Stimulated activated CD4-positive, alpha-beta T cell treated with anti-CD3 and anti-CD28 coated beads, Interleukin-12 subunit alpha, Interleukin-12 subunit beta, amount 100 ng/mL, for 4 hours (primary cell): ENCODE results near the gene GAR1.
"Not testable (repeated sequence)": the region's sequence is repeated elsewhere in the genome, so short reads cannot be mapped to it uniquely, and the experiment has no call there.

Experiments
- DNase-seq: peaks from one replicate; pipeline ENCODE4 v3.0.0-alpha.2; 2020

Gene GAR1

DNA sequence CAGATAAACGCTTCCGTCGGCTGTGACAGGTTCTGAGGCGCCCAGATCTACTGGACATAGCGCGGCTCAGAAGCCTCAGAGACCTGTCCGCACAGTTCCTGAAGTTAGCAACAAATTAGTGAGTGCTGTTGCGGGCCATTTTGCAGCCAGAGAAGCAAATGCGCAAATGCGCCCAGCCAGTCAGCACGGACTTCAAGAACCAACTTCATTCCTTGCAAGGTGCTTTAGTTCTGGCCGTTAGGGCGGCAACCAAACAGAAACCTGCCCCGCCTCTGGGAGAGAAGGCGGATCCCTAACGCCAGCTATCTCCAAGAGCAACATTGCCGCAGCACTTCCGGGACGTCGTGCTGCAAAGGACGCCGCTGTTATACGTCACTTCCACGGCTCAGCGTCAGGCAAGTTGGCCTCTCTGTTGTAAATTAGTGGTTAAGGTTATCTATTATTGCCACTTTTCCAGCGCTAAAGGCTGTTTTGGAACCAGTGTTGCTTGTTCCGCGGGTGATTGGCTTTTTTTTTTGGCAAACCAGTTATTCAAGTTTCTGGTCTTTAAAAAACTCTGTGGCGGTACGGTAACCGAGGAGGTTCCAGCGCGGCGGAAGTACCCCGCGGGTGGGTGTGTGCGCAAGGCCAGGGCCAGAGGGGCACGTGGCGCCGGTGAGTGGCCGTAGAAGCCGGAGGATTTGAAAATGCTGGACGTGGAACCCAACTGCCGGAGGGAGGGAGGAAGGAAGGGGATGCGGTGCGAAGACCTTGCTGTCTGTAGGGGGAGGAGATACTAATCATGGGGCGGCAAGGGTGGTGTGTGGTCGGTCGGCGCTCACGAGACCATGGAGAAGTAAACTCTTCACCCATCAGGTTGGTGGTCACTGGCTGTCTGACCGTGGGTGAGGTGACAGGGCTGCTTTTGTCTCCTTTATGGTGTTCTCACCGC, at the start of gene GAR1:
GAR1 (plus strand) TSS at position 612 of the 931 bp plus-strand sequence. CDS start 403 bp downstream, outside the sequence.
- peak; percentile 78 for DNase-seq

DNA sequence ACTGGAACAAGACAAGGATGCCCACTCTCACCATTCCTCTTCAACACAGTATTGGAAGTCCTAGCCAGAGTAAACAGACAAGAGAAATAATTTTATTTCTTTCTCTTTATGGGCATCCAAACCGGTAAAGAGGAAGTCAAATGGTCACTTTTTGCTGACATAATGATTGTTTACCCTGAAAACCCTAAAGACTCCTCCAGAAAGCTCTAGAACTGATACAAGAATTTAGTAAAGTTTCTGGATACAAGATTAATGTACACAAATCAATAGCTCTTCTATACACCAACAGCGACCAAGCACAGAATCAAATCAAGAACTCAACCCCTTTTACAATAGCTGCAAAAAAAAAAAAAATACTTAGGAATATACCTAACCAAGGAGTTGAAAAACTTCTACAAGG, 33.5 kb upstream of the GAR1 start:
- DNase-seq, result not testable (repeated sequence)

DNA sequence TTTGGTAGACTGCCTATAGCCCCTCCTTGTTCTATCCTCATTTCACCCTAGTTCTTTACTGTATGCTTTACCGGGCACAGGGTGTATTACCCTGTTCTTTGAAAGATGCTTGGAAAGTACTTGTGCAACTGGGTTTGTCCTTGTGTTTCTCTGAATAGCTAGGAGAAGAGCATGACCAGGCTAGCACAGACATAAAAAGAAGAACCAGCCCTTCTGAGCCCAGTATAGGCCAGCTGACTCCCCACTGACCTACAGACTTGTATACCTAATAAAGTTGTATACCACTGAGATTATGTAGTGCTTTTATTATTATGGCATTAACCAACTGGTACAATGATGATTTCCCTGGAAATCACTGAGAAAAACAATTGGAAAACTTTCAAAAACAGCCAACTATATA, 28.7 kb upstream of the GAR1 start:
- no peak for DNase-seq

DNA sequence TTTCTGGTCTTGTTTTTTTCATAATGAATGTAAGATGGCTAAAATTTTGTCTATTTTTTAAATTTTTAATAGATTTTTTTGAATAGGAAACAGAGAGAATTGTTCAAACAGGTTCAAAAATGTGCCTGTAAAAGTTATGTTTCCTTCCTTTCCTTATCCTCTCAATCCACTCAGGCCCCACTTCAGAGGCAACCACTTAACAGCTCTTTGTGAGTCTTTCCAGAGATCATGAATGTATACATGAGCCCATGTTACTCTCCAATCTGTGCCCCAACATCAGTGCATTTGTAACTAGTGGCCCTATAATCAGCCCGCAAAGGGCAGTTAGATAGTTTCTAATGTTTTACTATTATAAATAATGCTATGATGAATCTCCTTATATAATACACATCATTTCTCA, 27.8 kb upstream of the GAR1 start:
- DNase-seq, result no peak

DNA sequence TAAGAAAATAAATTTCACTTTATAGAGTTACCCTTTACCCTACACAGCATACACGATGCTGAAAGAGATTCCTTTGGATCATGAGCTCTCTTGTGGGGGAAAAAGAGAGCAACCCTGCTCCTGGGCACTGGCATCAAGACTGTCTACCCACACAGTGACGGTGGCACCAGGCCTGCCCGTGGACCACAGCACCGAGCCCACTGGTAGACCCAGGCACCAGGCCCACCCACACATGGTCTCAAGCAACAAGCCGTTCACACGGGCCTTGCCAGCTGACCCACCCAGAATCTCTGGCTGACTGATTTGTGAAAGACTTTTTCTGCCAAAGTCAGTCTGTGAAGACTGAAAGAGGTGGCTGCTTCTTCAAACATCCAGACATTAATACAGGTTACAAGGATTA, 20.5 kb upstream of the GAR1 start:
- DNase-seq, result no peak

DNA sequence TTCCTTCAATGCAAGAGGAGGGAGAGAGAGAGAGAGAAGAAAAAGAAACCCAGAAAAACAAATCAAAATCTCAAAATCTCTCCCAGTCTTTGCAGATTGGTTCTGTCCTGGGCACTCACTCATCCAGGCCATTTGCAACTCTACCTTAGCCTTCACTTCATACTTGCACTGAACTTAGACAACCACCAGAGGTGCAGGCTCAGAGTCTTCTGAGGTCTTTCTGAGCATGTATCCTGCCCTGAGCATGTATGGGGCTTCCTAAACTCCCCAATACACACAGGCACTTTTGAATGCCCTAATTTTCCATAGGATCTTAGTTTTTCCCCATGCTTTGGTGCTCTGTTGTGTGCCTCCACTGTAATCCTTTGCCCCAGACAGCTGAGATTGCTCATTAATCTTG, 16.7 kb upstream of the GAR1 start:
- no peak for DNase-seq

DNA sequence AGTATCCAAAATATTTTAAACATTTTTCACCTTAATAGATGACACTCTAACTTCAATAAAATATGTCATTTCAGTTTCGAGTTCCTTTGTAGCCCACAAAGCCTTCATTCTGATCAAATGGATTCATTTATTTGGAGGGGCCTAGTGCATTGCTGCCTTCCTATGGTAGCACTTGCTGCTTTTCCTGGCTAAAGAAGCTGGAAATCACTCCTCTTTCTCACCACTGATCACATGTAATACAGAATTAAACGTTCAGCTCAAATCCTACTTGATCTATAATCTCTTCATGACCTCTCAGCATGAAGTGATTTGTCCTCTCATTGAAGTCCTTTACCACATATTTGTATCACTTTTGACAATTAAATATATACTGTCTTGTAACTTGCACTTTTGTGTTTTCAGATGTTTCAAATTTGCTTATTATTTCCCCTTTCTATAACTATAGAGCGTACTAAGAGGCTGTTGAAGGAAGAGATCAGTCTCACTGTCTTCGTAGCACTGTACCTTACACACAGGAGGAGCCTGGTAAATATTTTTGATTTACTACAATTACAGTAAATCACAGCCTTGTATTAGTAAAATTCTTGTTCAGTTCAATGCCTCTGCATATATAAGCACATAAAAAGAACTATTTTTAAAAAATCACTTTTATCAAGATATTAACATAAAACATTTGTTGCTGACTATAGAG, 14.3 kb upstream of the GAR1 start:
- no peak for DNase-seq

DNA sequence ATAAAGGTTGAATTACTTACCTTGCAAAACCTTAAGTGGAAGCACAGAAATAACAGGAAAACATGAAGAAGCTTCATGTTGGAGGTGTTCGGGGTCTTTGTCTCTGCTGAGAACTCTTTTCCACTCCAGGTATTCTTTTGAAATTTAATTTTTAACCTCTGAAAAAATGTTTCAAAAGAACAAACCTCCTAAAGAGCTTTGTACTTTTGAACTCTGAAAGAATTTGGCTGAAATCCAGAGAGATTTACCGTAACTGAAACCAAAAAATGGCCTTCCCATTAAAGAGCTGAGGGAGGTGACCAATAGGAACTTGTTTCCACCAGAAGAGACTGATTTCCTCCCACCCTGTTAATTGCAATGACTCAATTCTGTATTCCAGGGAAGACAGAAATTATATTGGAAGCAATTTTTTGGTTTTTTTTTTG, 13.7 kb upstream of the GAR1 start, which contains the start of gene CFI:
CFI (minus strand) TSS at position 105 of the 425 bp plus-strand sequence; CDS start at position 77, 28 bp downstream.
- no peak for DNase-seq

DNA sequence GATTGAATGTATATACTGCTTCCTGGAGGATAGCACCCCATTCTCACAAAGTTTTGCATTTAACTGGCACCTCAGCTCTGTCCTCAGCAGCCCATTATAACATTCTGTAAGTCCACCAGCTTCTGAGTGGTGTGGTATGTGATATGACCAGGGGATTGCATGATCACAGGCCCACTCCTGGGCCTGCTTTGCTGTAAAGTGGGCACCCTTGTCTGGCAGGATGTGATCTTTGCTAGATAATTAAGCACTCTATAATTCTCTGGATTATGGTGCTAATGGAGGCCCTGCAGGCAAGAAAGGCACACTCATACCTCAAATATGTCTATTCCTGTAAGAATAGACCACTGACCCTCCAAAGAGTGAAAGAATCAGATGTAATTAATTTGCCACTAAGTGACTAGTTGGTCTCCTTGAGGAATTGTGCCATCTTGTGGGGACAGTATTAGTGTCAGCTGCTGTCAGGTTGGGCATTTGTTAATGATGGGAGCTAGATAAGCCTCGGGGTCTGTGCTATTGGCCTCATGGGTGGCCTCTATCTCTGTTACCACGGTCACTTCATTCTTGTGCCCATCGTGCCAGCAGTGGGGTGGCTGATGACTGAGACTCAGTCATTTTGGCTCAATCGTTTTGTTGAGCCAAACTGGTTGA, 11.5 kb upstream of the GAR1 start:
- DNase-seq, result no peak

DNA sequence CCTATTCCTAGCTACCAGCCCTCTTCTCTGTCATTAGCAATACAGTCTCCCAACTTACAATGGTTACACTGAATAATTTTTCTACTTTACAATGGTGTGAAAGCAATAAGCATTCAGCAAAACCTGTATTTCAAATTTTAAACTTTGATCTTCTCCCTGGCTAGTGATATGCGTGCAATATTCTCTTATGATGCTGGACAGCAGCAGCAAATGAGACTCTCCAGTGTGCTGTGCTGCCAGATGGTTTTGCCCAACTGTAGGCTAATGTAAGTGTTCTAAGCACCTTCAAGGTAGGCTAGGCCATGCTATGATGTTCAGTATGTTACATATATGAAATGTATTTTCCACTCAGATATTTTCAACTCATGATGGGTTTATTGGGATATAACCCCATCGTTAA, 5.9 kb upstream of the GAR1 start:
- no peak for DNase-seq

DNA sequence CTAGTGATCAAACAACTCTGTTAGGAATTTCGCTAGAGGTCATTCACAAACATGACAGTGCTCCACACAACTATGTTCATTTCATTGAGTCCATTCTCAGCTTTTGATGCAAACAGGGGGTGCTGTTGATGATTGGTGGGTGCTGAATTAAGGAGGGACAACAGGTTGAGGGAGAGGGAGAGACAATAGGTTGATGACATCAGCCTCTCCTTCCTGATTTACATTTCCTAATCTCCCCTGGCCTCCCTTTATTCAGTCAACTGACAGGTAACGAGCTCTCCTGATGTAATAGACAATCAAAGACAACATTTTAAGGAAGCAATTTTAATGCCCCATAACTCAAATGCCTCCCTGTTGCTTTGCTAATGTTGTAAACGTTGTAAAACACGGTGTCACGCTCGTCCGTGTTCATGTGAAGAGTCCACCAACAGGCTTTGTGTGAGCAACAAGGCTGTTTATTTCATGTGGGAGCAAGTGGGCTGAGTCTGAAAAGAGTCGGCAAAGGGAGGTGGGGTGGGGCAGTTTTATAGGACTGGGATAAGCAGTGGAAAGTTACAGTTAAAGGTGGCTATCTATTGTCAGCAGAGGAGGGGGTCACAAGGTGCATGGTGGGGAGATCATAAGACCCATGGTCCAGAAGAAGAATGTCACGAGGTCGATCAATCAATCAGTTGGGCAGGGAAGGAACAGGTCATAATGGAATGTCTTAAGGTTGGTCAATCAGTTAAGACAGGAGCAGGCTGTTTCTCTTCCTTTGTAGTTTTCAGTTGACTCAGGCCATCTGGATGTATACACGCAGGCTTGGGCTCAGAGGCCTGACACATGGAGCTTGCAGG, 4.8 kb upstream of the GAR1 start:
- no peak for DNase-seq

DNA sequence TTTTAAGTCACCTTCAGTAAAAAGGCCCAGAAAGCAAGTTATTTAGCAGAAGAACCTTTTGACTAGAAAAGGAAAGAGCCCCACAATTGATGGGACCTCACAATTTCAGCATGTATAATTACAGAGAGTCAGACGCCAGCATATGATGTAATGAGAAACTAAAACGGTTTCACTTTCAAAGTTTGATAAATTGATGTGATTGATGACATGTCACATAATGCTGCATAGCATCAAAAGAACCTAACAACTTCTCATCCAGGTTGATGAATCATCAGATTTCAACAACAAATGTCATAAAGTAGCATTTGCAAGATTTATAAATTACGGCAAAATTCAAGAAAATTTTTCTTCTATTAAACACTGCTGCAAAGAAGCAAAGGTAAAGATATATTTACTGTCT, 3.9 kb upstream of the GAR1 start:
- no peak for DNase-seq

DNA sequence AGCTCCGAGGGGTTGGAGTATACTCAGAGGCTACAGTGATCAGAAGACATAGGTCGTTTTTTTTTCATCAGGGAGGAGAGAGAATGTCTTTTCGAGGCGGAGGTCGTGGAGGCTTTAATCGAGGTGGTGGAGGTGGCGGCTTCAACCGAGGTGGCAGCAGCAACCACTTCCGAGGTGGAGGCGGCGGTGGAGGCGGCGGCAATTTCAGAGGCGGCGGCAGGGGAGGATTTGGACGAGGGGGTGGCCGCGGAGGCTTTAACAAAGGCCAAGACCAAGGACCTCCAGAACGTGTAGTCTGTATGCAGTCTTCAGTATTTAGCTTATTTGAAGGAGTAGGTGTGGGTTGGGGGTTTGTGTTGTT, 500 bp downstream of the GAR1 start:
- DNase-seq, result peak; percentile 46

DNA sequence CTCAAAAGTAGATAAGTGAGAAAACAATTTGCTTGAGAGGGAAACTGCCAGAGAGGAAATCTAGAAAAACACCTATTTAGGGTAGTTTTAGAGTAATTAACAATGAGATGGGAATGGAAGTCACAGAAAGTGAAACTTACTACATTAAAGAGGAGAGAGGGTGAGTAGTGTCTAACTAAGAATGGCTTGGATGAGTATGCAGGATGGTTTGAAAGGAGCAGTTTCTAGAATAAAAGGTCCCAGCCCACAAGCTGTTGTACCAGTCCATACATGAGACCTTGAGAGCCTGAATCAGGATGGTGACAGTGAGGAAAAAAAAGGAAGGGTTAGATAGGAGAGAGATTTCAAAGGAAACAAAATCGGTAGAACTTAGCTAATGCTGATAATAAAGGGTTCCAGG, 1.3 kb downstream of the GAR1 start:
- DNase-seq, result no peak

DNA sequence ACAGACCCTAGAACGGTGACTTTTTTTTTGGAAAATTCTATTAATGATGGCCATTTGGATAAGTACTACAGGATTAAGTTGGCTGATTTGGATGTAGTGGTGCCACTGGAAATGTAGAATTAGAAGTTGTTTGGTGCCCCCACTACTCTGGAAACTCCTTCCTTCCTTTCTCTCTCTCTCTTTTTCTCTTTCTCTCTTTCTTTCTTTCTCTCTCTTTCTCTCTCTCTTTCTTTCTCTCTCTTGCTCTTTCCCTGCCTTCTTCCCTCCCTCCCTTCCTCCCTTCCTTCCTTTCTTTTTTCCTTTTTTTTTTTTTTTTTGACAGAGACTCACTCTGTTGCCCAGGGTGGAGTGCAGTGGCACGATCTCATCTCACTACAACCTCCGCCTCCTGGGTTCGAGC, 2.7 kb downstream of the GAR1 start:
- no peak for DNase-seq

DNA sequence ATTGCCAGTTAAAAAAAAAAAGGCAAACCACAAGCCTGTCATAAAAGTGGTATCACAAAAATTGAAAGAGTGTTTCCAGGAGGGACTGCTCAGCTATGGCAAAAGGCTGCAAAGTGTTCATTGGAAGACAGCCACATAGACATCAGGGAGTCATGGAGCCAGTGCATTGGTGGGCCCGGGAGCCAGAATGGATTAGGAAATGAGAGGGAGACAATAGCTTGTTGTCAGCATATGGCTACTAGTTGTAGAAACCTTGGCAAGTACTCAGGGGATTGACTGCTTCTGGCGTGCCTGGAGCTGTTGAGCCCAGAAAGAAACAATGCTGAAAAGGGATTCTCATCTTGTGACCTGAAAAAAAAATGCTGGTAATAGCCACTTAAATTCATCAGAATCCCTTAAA, 5.0 kb downstream of the GAR1 start:
- DNase-seq, result no peak

DNA sequence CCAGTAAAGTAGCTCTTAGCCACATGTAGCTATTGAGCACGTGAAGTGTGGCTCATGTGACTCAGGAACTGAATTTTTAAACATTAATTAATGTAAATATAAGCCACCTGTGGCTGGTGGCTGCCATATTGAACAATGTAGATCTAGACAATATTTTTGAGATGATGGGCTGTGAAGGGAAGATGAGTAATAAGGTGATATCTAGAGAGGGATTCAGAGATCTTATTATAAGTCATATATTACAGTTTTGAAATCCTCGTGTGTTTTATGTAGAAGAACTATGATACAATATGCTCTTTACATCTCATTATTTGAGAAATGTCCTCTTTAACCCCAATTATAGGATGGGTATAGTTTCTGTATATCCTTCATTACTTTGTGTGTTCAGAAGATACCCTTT, 5.6 kb downstream of the GAR1 start:
- DNase-seq, result no peak

DNA sequence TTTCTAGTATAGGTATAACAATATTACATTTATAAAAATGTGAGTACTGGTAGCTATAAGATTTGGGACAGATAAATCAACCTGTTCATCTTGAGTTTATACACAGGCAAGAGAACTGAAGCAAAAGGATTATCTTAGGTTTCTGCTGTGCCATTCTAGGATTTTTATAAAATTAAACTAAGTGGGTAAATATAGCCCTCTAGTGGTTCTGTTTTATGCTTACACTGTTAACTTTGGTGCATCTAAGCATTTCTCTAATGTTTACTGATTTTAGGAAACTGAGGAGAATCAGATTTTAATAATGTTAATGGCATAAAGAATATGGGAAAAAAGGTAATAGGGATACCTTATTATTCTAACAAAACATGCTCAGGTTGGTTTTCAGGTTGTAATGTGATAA, 11.2 kb downstream of the GAR1 start:
- DNase-seq, result no peak

DNA sequence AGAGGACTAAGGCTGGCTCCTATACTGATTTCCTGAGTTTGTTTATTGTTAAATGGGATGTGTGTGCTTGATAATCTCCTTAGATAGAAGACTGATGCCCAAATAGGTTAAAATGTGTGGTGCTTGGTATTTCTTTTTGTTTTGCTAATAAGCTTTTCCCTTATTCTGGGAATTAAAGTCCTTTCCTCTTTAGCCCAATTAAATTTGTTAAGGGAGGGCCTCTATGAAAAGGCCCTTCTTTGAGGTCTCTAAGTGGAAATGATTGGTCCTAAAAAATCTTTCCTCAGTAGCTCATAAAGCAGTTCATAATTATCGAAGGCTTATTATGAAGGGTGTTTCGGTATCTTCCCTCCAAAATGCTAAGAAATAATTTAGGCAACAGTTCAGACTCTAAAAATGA, 12.1 kb downstream of the GAR1 start, which contains the start of gene RRH:
RRH (plus strand) TSS at position 301 of the 400 bp plus-strand sequence; CDS start at position 357, 56 bp downstream.
- no peak for DNase-seq

DNA sequence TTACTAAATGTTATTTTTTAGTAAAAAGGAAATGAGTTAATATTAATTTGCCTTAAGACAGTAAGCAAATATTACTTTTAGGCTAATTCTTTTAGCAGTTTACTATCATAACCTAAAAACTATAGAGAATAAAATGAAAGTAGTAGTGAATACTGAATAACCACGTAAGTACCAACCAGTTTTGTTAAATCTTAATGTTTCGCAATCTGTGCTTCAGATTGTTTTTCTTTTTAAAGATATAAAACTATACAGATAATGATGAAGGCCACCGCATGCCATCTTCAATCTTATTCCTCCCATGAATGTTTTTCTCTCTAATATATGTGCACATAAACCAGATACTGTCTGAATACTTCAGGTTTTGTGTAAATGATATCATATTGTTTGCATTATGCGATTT, 18.2 kb downstream of the GAR1 start:
- no peak for DNase-seq

DNA sequence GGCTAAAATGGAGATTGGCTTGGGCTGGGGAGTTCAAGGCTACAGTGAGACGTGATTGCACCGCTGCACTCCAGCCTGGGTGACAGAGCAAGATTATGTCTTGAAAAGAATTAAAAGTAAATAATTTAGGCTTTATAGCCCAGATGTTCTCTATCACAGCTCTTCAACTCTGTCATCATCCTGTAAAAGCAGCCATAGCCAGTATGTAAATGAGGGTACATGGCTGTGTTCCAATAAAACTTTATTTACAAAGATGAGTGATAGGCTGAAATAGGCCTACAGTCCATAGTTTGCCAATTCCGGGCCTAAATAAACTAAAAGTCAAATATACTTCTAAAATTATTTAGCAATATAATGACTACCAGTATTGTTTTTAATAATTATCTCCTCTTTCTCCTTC, 21.4 kb downstream of the GAR1 start:
- no peak for DNase-seq

DNA sequence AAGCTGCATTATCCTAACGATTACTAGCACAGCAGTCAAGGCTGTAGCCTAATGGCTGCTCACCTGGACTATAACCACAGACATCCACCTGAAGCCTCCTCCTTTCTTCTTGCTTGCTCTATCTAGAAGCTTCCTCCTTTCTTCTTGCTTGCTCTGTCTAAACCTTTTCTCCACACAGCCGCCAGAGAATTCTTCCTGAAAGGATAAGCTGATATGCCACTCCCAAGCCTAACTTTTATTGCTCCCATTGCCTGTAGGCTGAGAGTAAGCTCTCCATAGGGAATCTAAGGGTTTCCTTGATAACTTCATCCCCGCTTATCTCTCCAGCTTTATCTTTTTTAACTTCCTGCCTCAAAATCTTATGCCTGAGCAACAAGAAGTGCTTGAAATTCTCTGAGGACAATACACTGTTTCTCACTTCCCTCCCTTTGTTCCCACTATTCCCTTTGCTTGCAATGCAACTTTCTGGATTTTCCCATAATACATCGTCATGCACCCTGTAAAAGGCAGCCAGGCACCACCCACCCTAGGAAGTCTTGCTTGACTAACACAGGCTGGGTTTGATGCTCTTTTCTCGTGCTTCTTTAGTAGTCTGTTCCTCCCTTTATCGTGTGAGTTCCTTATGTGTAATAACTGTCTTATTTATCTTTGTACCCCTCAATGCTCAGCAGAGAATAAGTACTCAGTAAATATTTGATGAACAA, 31.0 kb downstream of the GAR1 start:
- no peak for DNase-seq
